Measurements from ENCODE around the gene USP53.

USP53 gene

GRCh38 chr4:119228406-119228805 lies 15.9 kb downstream of the USP53 start:
- Histone ChIP-seq H2AFZ (ENCODE audit: low read length) (no peak overlapping the region), H4K20me1 (ENCODE audit: insufficient read depth, low read length) (no peaks in the 10 kb centered on the region; the same call in 1 of the 2 replicates), H3K4me2 (ENCODE audit: low read depth, low read length) (no peak overlapping the region), H3K79me2 (ENCODE audit: low read length) (peaks cover 72% of the 10 kb centered on the region), H3K9me2 (replicated peaks; ENCODE audit: insufficient read depth, low read length) (no peaks in the 10 kb centered on the region), H3K36me3 (replicated peaks; ENCODE audit: insufficient read depth, low read length) (peaks cover 2% of the 10 kb centered on the region; the same call in 1 of the 2 replicates), H3K4me1 (ENCODE audit: low read length) (peaks cover 7% of the 10 kb centered on the region; the same call in 1 of the 2 replicates), H3K4me3 (ENCODE audit: low read length) (no peak overlapping the region), H3K9ac (ENCODE audit: low read length) (no peak overlapping the region), H3K9me3 (replicated peaks; ENCODE audit: insufficient read depth, low read length) (no peaks in the 10 kb centered on the region), H3K27me3 (replicated peaks; ENCODE audit: insufficient read depth, low read length) (no peaks in the 10 kb centered on the region), H3F3A (ENCODE audit: insufficient read depth, low read length) (no peaks in the 10 kb centered on the region), H3K27ac (ENCODE audit: low read length) (no peak overlapping the region)
- DNase-seq, result no peak
- TF ChIP-seq, protein P1, sequence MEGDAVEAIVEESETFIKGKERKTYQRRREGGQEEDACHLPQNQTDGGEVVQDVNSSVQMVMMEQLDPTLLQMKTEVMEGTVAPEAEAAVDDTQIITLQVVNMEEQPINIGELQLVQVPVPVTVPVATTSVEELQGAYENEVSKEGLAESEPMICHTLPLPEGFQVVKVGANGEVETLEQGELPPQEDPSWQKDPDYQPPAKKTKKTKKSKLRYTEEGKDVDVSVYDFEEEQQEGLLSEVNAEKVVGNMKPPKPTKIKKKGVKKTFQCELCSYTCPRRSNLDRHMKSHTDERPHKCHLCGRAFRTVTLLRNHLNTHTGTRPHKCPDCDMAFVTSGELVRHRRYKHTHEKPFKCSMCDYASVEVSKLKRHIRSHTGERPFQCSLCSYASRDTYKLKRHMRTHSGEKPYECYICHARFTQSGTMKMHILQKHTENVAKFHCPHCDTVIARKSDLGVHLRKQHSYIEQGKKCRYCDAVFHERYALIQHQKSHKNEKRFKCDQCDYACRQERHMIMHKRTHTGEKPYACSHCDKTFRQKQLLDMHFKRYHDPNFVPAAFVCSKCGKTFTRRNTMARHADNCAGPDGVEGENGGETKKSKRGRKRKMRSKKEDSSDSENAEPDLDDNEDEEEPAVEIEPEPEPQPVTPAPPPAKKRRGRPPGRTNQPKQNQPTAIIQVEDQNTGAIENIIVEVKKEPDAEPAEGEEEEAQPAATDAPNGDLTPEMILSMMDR (IDR thresholded peaks at IDR 0.05; ENCODE audit: low read length), result no peak
- no peak for TF ChIP-seq EZH2phosphoT487 (IDR thresholded peaks at IDR 0.05; ENCODE audit: low read length)
- TF ChIP-seq EZH2 (optimal IDR thresholded peaks at IDR 0.05; ENCODE audit: low read depth, low read length), result no peak

GRCh38 chr4:119229908-119230687 lies 17.6 kb downstream of the USP53 start:
- TF ChIP-seq, protein P1 (IDR thresholded peaks at IDR 0.05; ENCODE audit: low read length), result no peak
- no peak for TF ChIP-seq EZH2 (optimal IDR thresholded peaks at IDR 0.05; ENCODE audit: low read depth, low read length)
- no peak for TF ChIP-seq EZH2phosphoT487 (IDR thresholded peaks at IDR 0.05; ENCODE audit: low read length)
- H2AFZ ChIP-seq (ENCODE audit: low read length), result no peak overlapping the region
- H3K4me2 ChIP-seq (ENCODE audit: low read depth, low read length), result no peak overlapping the region
- peaks cover 80% of the 10 kb centered on the region for H3K79me2 ChIP-seq (ENCODE audit: low read length)
- H3K27ac ChIP-seq (ENCODE audit: low read length), result no peak overlapping the region
- no peaks in the 10 kb centered on the region for H3K9me2 ChIP-seq (replicated peaks; ENCODE audit: insufficient read depth, low read length)
- no peaks in the 10 kb centered on the region for H3K9me3 ChIP-seq (replicated peaks; ENCODE audit: insufficient read depth, low read length)
- H3K4me3 ChIP-seq (ENCODE audit: low read length), result no peak overlapping the region
- no peak for DNase-seq
- no peaks in the 10 kb centered on the region; the same call in 1 of the 2 replicates for H4K20me1 ChIP-seq (ENCODE audit: insufficient read depth, low read length)
- 0 out of 2 replicates have a peak, but pooled peaks cover 2% of the 10 kb centered on the region for H3K36me3 ChIP-seq (replicated peaks; ENCODE audit: insufficient read depth, low read length)
- no peak overlapping the region for H3K9ac ChIP-seq (ENCODE audit: low read length)
- no peaks in the 10 kb centered on the region for H3K27me3 ChIP-seq (replicated peaks; ENCODE audit: insufficient read depth, low read length)
- peaks cover 7% of the 10 kb centered on the region; the same call in 1 of the 2 replicates for H3K4me1 ChIP-seq (ENCODE audit: low read length)
- no peaks in the 10 kb centered on the region for H3F3A ChIP-seq (ENCODE audit: insufficient read depth, low read length)

- H3K36me3 ChIP-seq (replicated peaks; ENCODE audit: insufficient read depth, low read length), result 0 out of 2 replicates have a peak, but pooled peaks cover 2% of the 10 kb centered on the region
- peaks cover 85% of the 10 kb centered on the region for H3K79me2 ChIP-seq (ENCODE audit: low read length)
- TF ChIP-seq EZH2 (optimal IDR thresholded peaks at IDR 0.05; ENCODE audit: low read depth, low read length), result no peak
- TF ChIP-seq, protein P1 (IDR thresholded peaks at IDR 0.05; ENCODE audit: low read length), result no peak
- TF ChIP-seq EZH2phosphoT487 (IDR thresholded peaks at IDR 0.05; ENCODE audit: low read length), result no peak
- DNase-seq, result no peak
- H3K4me3 ChIP-seq (ENCODE audit: low read length), result no peak overlapping the region
- H3K27me3 ChIP-seq (replicated peaks; ENCODE audit: insufficient read depth, low read length), result no peaks in the 10 kb centered on the region
- H3K27ac ChIP-seq (ENCODE audit: low read length), result no peak overlapping the region
- H3K4me2 ChIP-seq (ENCODE audit: low read depth, low read length), result no peak overlapping the region
- H4K20me1 ChIP-seq (ENCODE audit: insufficient read depth, low read length), result no peaks in the 10 kb centered on the region; the same call in 1 of the 2 replicates
- H3K9me2 ChIP-seq (replicated peaks; ENCODE audit: insufficient read depth, low read length), result no peaks in the 10 kb centered on the region
- no peaks in the 10 kb centered on the region for H3K9me3 ChIP-seq (replicated peaks; ENCODE audit: insufficient read depth, low read length)
- peaks cover 7% of the 10 kb centered on the region; the same call in 1 of the 2 replicates for H3K4me1 ChIP-seq (ENCODE audit: low read length)
- H3K9ac ChIP-seq (ENCODE audit: low read length), result no peak overlapping the region
- no peak overlapping the region for H2AFZ ChIP-seq (ENCODE audit: low read length)
- no peaks in the 10 kb centered on the region for H3F3A ChIP-seq (ENCODE audit: insufficient read depth, low read length)
Measured at GRCh38 chr4:119231491-119231890, 19.0 kb downstream of the USP53 start.

Data from MM.1S (cell line).